HG03469 (cell line): Measurements from ENCODE around the gene HILPDA.
"Not testable (repeated sequence)": the region's sequence is repeated elsewhere in the genome, so short reads cannot be mapped to it uniquely, and the experiment has no call there.

Experiments
- ATAC-seq: cut with Tn5 transposase; IDR thresholded peaks from one replicate; pipeline ENCODE4 v1.9.1; 2021; ENCODE audit warnings: mild to moderate bottlenecking, moderate library complexity, moderate number of reproducible peaks; ENCODE audit not compliant: unreplicated experiment

HILPDA gene

DNA sequence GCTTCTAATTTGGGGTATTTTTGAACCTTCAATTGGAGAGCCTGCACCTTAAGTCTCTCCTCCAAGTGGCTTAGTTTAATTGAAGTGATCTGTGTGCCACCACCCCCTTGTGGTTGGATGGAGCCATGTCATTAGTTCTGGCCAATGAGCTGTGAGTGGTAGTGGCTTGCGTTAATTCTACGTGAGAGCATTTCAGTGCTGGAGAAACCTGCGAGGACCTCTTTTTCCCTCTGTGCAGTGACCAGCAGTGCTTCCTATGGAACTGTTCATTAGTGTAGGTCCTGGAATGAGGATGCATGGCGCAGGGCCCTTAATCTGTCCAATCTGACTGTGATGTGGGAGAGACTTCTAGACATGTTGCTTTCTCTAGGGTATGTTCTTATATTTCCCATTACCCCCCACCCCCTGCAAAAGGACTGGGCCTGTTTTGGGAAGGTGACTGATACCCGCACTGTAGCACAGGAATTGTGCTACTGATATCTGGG, 3.8 kb downstream of the HILPDA start:
- peak; percentile 30 for ATAC-seq

DNA sequence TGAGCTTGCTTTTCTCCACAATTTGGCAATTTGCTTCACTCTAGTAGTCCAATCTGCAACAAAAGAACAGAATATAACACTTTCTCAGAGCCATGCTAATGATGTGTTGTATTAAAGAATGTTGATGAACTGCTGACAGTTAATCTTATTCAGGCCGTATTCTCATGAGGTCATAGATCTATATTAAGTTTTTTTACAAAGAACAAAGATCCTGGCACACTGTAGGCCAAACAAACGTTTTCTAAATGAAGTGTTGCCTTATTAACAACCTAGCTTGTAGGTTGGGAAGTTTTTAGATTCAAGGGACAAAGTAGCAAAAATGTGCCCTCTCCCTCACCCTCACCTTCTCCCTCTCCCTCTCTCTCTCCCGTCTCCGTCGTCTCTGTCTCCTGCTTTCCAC, 6.8 kb downstream of the HILPDA start:
- no peak for ATAC-seq

DNA sequence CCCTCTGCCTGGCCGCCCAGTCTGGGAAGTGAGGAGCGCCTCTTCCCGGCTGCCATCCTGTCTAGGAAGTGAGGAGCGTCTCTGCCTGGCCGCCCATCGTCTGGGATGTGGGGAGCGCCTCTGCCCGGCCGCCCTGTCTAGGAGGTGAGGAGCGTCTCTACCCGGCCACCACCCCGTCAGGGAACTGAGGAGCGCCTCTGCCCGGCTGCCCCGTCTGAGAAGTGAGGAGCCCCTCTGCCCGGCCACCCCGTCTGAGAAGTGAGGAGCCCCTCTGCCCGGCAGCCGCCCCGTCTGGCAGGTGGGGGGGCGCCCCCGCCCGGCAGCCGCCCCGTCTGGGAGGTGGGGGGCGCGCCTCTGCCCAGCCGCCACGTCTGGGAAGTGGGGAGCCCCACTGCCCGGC, 7.7 kb downstream of the HILPDA start:
- ATAC-seq: not testable (repeated sequence)

DNA sequence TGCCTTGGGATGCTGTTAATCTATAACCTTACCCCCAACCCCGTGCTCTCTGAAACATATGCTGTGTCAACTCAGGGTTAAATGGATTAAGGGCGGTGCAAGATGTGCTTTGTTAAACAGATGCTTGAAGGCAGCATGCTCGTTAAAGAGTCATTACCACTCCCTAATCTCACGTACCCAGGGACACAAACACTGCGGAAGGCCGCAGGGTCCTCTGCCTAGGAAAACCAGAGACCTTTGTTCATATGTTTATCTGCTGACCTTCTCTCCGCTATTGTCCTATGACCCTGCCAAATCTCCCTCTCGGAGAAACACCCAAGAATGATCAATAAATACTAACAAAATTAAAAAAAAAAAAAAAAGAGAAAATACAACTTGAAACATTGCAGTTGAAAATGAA, 8.3 kb downstream of the HILPDA start:
- ATAC-seq: not testable (repeated sequence)

DNA sequence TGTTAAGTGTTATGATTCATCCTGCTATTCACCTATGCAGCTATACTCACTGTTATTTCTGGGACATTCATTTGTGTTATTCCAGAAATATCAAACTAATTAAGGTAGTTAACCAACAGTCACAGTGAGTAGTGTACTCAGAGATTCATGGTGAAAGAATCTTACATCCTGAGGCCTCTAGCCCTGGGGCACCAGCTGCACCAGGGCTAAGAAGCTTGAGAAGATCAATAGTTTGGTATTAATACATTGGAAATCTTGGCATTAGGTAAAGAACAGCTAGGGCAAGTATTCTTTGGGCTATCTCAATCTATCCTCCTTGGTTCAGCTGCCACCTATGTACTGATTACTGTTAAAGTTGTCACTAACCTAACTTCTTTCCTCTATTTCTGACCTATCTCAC, 11.2 kb downstream of the HILPDA start:
- not testable (repeated sequence) for ATAC-seq

DNA sequence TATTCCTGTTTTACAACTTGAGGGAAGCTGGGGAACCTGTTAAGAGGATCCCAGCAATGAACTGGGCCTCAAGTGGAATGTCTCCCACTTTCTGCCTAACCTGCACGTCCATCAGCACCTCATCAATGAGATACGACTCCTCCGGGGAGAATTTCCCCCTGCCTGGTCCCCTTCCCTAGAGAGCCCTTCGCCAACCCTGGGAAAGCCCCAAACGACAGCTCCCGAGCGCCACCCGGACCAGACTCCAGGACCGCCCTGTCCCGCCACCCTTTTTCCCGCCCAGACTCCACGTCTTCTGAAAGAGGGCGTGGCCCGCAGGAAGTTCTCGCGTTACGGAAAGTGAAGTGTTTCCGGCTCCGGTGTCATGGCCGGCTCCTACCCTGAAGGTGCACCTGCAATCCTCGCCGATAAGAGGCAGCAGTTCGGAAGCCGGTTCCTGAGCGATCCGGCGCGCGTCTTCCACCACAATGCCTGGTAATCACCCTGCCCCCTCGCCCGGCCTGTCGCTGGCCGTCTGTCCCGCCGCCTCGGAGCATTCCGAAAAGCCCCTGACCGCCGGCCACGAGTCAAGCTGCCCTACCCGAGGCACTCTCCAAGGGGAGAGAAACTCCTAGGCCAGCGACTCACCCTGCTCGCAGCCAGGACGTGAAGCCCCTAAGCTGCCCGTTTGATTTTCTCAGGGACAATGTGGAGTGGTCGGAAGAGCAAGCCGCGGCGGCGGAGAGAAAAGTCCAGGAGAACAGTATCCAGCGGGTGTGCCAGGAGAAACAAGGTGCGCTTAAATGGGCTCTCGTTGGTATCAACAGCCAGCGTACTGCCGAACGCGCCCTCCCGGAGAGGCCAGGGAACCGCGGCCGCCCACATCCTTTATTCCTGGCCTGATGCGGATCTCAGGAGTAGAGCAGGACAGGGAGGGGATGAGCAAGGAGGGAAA, 21.0 kb downstream of the HILPDA start, which contains the start of gene METTL2B:
METTL2B (plus strand) TSS at position 347 of the 934 bp plus-strand sequence; CDS start at position 365, 18 bp downstream.
- ATAC-seq: peak; percentile 80

DNA sequence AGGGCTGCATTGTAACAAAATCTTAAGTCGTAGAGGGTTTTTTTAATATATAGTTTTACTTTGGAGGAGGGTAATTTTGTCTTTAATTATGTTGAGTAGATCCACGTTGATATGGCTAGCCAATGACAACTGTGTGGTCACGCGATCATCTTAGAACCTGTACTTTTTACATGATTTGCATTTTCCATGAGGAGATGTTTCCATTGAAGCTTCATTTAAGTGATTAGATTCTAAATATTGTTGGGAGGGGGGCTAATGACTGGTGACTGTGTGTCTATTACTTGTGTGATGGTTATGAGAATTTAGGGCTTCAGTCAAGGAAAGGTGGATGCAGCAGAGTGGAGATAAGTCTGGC, 21.6 kb downstream of the HILPDA start:
- ATAC-seq: not testable (repeated sequence)

DNA sequence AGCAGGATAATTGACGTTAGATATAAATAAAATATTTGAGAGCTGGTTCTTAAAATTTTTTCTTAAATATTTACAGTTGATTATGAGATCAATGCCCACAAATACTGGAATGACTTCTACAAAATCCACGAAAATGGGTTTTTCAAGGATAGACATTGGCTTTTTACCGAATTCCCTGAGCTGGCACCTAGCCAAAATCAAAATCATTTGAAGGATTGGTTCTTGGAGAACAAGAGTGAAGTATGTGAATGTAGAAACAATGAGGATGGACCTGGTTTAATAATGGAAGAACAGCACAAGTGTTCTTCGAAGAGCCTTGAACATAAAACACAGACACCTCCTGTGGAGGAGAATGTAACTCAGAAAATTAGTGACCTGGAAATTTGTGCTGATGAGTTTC, 23.4 kb downstream of the HILPDA start:
- not testable (repeated sequence) for ATAC-seq

DNA sequence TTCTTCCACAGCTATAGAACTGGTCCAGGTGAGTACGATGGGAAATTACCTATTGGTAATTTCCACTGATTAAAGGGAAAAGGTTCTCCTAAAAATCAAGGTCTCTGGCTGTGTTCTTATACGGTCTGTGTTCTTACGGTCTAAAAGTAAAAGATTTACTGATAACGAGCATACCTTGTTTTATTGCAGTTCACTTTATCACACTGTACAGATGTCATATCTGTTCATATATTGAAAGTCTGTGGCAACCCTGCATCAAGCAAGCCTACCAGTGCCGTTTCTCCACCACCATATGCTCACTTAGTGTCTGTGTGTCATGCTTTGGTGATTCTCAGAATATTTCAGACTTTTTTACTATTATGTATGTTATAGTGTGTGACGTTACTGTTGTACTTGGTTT, 32.5 kb downstream of the HILPDA start:
- ATAC-seq: not testable (repeated sequence)

DNA sequence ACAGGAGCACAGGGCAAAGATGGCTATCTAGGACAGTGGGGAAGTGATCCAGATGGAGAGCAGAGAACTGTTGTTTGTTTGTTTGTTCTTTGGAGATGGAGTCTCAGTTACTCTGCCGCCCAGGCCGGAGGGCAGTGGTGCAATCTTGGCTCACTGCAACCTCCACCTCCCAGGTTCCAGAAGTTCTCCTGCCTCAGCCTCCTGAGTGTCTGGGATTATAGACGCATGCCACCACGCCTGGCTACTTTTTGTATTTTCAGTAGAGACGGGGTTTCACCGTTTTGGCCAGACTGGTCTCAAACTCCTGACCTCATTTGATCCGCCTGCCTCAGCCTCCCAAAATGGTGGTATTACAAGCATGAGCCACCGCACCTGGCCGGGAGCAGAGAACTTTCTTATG, 41.7 kb downstream of the HILPDA start:
- no peak for ATAC-seq

DNA sequence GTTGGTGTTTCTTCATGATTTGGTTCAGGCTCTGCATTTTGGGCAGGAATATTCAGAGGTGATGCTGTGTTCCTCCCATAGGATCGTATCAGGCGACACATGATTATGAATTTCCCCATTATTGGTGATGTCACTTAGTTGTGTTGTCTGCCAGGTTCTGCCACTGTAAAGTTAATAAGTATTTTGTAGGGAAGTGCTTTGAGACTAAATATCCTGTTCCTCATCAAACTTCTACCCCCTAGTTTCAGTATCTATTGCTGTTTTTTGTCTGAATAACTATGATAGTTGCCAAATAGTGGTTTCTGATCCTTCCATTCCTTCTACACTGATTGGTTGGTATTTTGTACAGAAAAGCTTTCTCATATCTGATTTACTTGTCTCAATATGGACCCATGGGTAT, 49.7 kb downstream of the HILPDA start:
- not testable (repeated sequence) for ATAC-seq

DNA sequence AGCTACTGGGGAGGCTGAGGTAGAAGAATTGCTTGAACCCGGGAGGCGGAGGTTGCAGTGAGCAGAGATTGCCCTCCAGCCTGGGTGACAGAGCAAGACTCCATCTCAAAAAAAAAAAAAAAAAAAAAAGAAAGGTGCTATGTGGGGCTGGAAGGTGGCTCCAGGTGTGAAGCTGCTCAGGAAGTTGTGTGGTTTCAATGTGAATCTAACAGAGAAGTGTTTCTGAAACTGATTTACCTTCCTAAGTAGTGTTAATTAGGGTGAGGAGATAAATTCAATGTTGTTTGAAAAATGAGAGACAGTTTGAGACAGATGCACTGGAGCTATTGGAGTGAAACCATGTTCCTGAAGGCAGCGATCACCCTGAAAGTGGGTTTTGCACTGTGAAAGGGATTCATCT, 51.1 kb downstream of the HILPDA start:
- not testable (repeated sequence) for ATAC-seq

DNA sequence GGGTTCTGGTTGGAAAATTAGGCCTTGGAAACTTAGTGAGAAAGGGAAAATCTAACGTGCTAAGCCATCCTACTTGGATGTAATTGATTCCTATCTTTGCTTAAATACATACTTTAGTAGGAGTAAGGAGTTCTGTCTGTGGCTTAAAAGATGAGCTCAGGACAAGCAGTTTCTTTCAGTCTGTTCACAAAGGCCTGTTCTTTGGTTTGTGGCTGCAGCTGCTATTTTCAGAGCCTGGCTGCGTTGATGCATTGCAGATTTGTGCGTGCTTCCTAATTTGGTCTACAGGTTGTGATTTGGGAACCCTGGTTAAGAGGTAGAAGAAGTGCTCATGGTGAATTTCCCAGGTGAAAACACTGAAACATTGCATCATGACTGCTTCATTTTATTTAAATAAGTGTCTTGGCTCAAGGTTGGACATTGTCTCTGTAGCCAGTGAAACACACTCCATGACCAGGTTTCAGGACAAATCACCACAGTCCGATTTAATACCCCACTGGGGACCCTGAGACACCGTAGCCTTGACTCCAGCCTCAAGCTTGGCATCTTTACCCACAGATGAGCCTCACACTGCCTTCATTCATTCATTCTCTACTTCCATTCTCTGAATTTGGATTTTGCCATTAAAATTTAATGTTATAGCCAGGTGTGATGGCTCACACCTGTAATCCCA, 51.8 kb downstream of the HILPDA start:
- not testable (repeated sequence) for ATAC-seq
